ENCODE measurements around the gene ANO2.

GRCh38 chr12:5684989-5685388 is 260.1 kb downstream of the ANO2 start:
- TF ChIP-seq CTCF (IDR thresholded peaks at IDR 0.05 in 4 of 5, conservative IDR thresholded peaks at IDR 0.05 in 1 of 5) (no peak), POLR2A (IDR thresholded peaks at IDR 0.05) (no peak)
